GM23338 (cell line): ENCODE data around the gene RAB25. TPM values are rescaled to one million over a fixed set of nuclear protein-coding genes. Genes with fewer than 3 reads are reported as not detected.

Source experiments
- ATAC-seq: fragments of 200-7000 bp; cut with Tn5 transposase; 3 replicates; pipeline ENCODE4 v1.9.1; 2020
- DNase-seq: peaks from one replicate; pipeline ENCODE4 v3.0.0-alpha.2; 2015; ENCODE audit warnings: low spot score
- H2AFZ ChIP-seq: fragments of 200-600 bp; sonication (generic); 2 replicates; pipeline ENCODE4 v1.8.0; 2016; ENCODE audit warnings: antibody characterized with exemption, mild to moderate bottlenecking, moderate library complexity
- H3F3A ChIP-seq: fragments of 200-600 bp; sonication (generic); replicated peaks from 2 replicates; pipeline ENCODE4 v1.8.0; 2017; ENCODE audit warnings: antibody characterized with exemption, mixed run types, low read depth
- H3K27ac ChIP-seq: fragments of 200-600 bp; sonication (generic); 2 replicates; pipeline ENCODE4 v1.6.1; 2016; ENCODE audit warnings: low read depth
- H3K27me3 ChIP-seq: fragments of 200-600 bp; sonication (generic); 2 replicates; pipeline ENCODE4 v1.8.0; 2016; ENCODE audit warnings: mild to moderate bottlenecking, mixed run types, moderate library complexity; ENCODE audit not compliant: insufficient read depth
- H3K36me3 ChIP-seq: fragments of 200-600 bp; sonication (generic); 2 replicates; pipeline ENCODE4 v1.8.0; 2016; ENCODE audit warnings: mild to moderate bottlenecking; ENCODE audit not compliant: insufficient read depth
- H3K4me1 ChIP-seq: fragments of 200-600 bp; sonication (generic); 2 replicates; pipeline ENCODE4 v1.8.0; 2016; ENCODE audit warnings: mild to moderate bottlenecking, moderate library complexity; ENCODE audit not compliant: insufficient read depth
- H3K4me2 ChIP-seq: fragments of 200-600 bp; sonication (generic); 2 replicates; pipeline ENCODE4 v1.7.1; 2017; ENCODE audit warnings: mixed run types
- H3K4me3 ChIP-seq: fragments of 200-600 bp; sonication (generic); 2 replicates; pipeline ENCODE4 v1.6.1; 2016; ENCODE audit warnings: mixed run types
- H3K79me2 ChIP-seq: fragments of 200-600 bp; sonication (generic); replicated peaks from 2 replicates; pipeline ENCODE4 v1.8.0; 2017; ENCODE audit warnings: mild to moderate bottlenecking; ENCODE audit not compliant: insufficient read depth
- H3K9me2 ChIP-seq: fragments of 200-600 bp; sonication (generic); 2 replicates; pipeline ENCODE4 v1.8.0; 2017; ENCODE audit not compliant: insufficient read depth
- H4K20me1 ChIP-seq: fragments of 200-600 bp; sonication (generic); replicated peaks from 2 replicates; pipeline ENCODE4 v1.8.0; 2017; ENCODE audit warnings: mild to moderate bottlenecking; ENCODE audit not compliant: insufficient read depth
- H3K27ac Mint-ChIP-seq: 2 replicates; pipeline ENCODE4 v1.8.0; 2020; ENCODE audit warnings: inconsistent platforms, mild to moderate bottlenecking, moderate library complexity, mixed read lengths
- H3K27me3 Mint-ChIP-seq: 3 replicates; pipeline ENCODE4 v1.8.0; 2022; ENCODE audit warnings: low read depth, mild to moderate bottlenecking, moderate library complexity, mixed read lengths, inconsistent platforms; ENCODE audit not compliant: insufficient read depth, poor library complexity
- H3K36me3 Mint-ChIP-seq: 3 replicates; pipeline ENCODE4 v1.8.0; 2021; ENCODE audit warnings: low read depth, mild to moderate bottlenecking, inconsistent platforms, moderate library complexity, mixed read lengths
- H3K4me1 Mint-ChIP-seq: 3 replicates; pipeline ENCODE4 v1.8.0; 2020; ENCODE audit warnings: mild to moderate bottlenecking, inconsistent platforms, mixed read lengths
- H3K4me3 Mint-ChIP-seq: 3 replicates; pipeline ENCODE4 v1.8.0; 2021; ENCODE audit warnings: moderate library complexity, mild to moderate bottlenecking, inconsistent platforms, mixed read lengths
- H3K9me3 Mint-ChIP-seq: 3 replicates; pipeline ENCODE4 v1.8.0; 2020; ENCODE audit warnings: moderate library complexity, mild to moderate bottlenecking, inconsistent platforms, mixed read lengths
- CREB1 ChIP-seq: fragments of 250-450 bp; sonication (Bioruptor Pico); IDR thresholded peaks from 2 replicates; pipeline ENCODE4 v1.5.0; 2020; ENCODE audit warnings: low read depth, mild to moderate bottlenecking, moderate library complexity
- EZH2 ChIP-seq: fragments of 200-600 bp; sonication (generic); IDR thresholded peaks from one replicate; pipeline ENCODE4 v1.8.0; 2017; ENCODE audit warnings: antibody characterized with exemption, mild to moderate bottlenecking, low read depth; ENCODE audit not compliant: unreplicated experiment
- EZH2phosphoT487 ChIP-seq: fragments of 200-600 bp; sonication (generic); IDR thresholded peaks from one replicate; pipeline ENCODE4 v1.8.1; 2018; ENCODE audit warnings: antibody characterized with exemption; ENCODE audit not compliant: unreplicated experiment
- JUNB ChIP-seq: IDR thresholded peaks from one replicate; pipeline ENCODE4 v1.6.1; 2016; ENCODE audit warnings: antibody characterized with exemption; ENCODE audit not compliant: unreplicated experiment
- NANOG ChIP-seq: IDR thresholded peaks from 2 replicates; pipeline ENCODE4 v1.6.1; 2016; ENCODE audit warnings: antibody characterized with exemption, borderline replicate concordance
- POLR2AphosphoS5 ChIP-seq: IDR thresholded peaks from 2 replicates; pipeline ENCODE4 v1.6.1; 2016; ENCODE audit warnings: antibody characterized with exemption, low read depth
- REST ChIP-seq: IDR thresholded peaks from one replicate; pipeline ENCODE4 v1.6.1; 2018; ENCODE audit warnings: antibody characterized with exemption; ENCODE audit not compliant: unreplicated experiment
- STAT1 ChIP-seq: IDR thresholded peaks from one replicate; pipeline ENCODE4 v1.6.1; 2016; ENCODE audit warnings: antibody characterized with exemption; ENCODE audit not compliant: unreplicated experiment
- ZNF114 ChIP-seq: fragments of 250-450 bp; sonication (Bioruptor Pico); IDR thresholded peaks from 2 replicates; pipeline ENCODE4 v1.5.0; 2020; ENCODE audit warnings: mild to moderate bottlenecking, moderate library complexity
- ZNF331 ChIP-seq: fragments of 250-450 bp; sonication (Bioruptor Pico); IDR thresholded peaks from 2 replicates; pipeline ENCODE4 v1.5.0; 2020; ENCODE audit warnings: low read depth, mild to moderate bottlenecking, moderate library complexity
- polyA plus RNA-seq: library from polyadenylated mRNA; unstranded; fragments of >200 nt; fragmentation: Nextera tagmentation; extraction: Ambion mirVana; gene quantifications from 2 replicates; pipeline ENCODE4 v1.2.1, GENCODE V29; 2016
- total RNA-seq: library from RNA; depleted of rRNA; stranded (reverse); fragments of >200 nt; shearing (Covaris generic); gene quantifications from 2 replicates; pipeline ENCODE4 v1.2.3, GENCODE V29; 2014
- TF ChIP-seq, protein P1 (sequence below): fragments of 250-450 bp; sonication (Bioruptor Pico); IDR thresholded peaks from 2 replicates; pipeline ENCODE4 v1.5.0; 2020; ENCODE audit warnings: mild to moderate bottlenecking, moderate library complexity
- TF ChIP-seq, protein P2 (sequence below): IDR thresholded peaks from 2 replicates; pipeline ENCODE4 v1.6.1; 2016; ENCODE audit warnings: antibody characterized with exemption
- TF ChIP-seq, protein P3 (sequence below), 2 experiments: fragments of 200-600 bp in 1 of 2; sonication (generic) in 1 of 2; conservative IDR thresholded peaks; 2 replicates each; pipeline versions ENCODE4 v1.5.1 to v1.6.1; 2016 to 2017; ENCODE audit warnings: antibody characterized with exemption in 2 of 2, low read depth in 2 of 2, mild to moderate bottlenecking in 2 of 2, moderate library complexity in 1 of 2

RAB25 gene
- total and polyA plus RNA-seq, 2 experiments from 2014 or later = 30.0 to 42.7 TPM

GRCh38 chr1:156065212-156065611 is 4.3 kb downstream of the RAB25 start:
- no peak overlapping the region; the same call in 2 of the 3 replicates for H3K4me3 Mint-ChIP-seq
- H2AFZ ChIP-seq = no peak overlapping the region
- peaks cover 22% of the 10 kb centered on the region for H3K27me3 Mint-ChIP-seq
- H4K20me1 ChIP-seq = peaks cover 13% of the 10 kb centered on the region
- peaks cover 45% of the 10 kb centered on the region for H3K4me1 Mint-ChIP-seq
- H3K9me3 Mint-ChIP-seq = no peaks in the 10 kb centered on the region
- no peak overlapping the region for H3K27ac ChIP-seq
- peaks cover 33% of the 10 kb centered on the region for H3K36me3 Mint-ChIP-seq
- H3K27ac Mint-ChIP-seq = no peak overlapping the region
- ATAC-seq = no peak
- peaks cover 20% of the 10 kb centered on the region for H3K4me1 ChIP-seq
- DNase-seq = no peak
- H3K4me3 ChIP-seq = no peak overlapping the region
- H3K4me2 ChIP-seq = no peak overlapping the region
- no peaks in the 10 kb centered on the region for H3K9me2 ChIP-seq
- H3K27me3 ChIP-seq = peaks cover 7% of the 10 kb centered on the region; the same call in 1 of the 2 replicates
- no peaks in the 10 kb centered on the region for H3K36me3 ChIP-seq
- H3F3A ChIP-seq = peaks cover 16% of the 10 kb centered on the region; the same call in 1 of the 2 replicates
- H3K79me2 ChIP-seq = 0 out of 2 replicates have a peak, but pooled peaks cover 4% of the 10 kb centered on the region
- TF ChIP-seq NANOG (no peak), CREB1 (CRISPR knock-in tag) (no peak), JUNB (no peak), EZH2phosphoT487 (no peak), EZH2 (no peak), POLR2AphosphoS5 (no peak), REST (no peak), ZNF331 (no peak), STAT1 (no peak), ZNF114 (CRISPR knock-in tag) (no peak)
- TF ChIP-seq, protein P1, sequence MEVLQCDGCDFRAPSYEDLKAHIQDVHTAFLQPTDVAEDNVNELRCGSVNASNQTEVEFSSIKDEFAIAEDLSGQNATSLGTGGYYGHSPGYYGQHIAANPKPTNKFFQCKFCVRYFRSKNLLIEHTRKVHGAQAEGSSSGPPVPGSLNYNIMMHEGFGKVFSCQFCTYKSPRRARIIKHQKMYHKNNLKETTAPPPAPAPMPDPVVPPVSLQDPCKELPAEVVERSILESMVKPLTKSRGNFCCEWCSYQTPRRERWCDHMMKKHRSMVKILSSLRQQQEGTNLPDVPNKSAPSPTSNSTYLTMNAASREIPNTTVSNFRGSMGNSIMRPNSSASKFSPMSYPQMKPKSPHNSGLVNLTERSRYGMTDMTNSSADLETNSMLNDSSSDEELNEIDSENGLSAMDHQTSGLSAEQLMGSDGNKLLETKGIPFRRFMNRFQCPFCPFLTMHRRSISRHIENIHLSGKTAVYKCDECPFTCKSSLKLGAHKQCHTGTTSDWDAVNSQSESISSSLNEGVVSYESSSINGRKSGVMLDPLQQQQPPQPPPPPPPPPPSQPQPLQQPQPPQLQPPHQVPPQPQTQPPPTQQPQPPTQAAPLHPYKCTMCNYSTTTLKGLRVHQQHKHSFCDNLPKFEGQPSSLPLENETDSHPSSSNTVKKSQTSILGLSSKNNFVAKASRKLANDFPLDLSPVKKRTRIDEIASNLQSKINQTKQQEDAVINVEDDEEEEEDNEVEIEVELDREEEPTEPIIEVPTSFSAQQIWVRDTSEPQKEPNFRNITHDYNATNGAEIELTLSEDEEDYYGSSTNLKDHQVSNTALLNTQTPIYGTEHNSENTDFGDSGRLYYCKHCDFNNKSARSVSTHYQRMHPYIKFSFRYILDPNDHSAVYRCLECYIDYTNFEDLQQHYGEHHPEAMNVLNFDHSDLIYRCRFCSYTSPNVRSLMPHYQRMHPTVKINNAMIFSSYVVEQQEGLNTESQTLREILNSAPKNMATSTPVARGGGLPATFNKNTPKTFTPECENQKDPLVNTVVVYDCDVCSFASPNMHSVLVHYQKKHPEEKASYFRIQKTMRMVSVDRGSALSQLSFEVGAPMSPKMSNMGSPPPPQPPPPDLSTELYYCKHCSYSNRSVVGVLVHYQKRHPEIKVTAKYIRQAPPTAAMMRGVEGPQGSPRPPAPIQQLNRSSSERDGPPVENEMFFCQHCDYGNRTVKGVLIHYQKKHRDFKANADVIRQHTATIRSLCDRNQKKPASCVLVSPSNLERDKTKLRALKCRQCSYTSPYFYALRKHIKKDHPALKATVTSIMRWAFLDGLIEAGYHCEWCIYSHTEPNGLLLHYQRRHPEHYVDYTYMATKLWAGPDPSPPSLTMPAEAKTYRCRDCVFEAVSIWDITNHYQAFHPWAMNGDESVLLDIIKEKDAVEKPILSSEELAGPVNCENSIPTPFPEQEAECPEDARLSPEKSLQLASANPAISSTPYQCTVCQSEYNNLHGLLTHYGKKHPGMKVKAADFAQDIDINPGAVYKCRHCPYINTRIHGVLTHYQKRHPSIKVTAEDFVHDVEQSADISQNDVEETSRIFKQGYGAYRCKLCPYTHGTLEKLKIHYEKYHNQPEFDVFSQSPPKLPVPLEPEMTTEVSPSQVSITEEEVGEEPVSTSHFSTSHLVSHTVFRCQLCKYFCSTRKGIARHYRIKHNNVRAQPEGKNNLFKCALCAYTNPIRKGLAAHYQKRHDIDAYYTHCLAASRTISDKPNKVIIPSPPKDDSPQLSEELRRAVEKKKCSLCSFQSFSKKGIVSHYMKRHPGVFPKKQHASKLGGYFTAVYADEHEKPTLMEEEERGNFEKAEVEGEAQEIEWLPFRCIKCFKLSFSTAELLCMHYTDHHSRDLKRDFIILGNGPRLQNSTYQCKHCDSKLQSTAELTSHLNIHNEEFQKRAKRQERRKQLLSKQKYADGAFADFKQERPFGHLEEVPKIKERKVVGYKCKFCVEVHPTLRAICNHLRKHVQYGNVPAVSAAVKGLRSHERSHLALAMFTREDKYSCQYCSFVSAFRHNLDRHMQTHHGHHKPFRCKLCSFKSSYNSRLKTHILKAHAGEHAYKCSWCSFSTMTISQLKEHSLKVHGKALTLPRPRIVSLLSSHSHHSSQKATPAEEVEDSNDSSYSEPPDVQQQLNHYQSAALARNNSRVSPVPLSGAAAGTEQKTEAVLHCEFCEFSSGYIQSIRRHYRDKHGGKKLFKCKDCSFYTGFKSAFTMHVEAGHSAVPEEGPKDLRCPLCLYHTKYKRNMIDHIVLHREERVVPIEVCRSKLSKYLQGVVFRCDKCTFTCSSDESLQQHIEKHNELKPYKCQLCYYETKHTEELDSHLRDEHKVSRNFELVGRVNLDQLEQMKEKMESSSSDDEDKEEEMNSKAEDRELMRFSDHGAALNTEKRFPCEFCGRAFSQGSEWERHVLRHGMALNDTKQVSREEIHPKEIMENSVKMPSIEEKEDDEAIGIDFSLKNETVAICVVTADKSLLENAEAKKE (CRISPR knock-in tag) = no peak
- TF ChIP-seq, protein P2, sequence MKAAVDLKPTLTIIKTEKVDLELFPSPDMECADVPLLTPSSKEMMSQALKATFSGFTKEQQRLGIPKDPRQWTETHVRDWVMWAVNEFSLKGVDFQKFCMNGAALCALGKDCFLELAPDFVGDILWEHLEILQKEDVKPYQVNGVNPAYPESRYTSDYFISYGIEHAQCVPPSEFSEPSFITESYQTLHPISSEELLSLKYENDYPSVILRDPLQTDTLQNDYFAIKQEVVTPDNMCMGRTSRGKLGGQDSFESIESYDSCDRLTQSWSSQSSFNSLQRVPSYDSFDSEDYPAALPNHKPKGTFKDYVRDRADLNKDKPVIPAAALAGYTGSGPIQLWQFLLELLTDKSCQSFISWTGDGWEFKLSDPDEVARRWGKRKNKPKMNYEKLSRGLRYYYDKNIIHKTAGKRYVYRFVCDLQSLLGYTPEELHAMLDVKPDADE = no peak
- TF ChIP-seq, protein P3, sequence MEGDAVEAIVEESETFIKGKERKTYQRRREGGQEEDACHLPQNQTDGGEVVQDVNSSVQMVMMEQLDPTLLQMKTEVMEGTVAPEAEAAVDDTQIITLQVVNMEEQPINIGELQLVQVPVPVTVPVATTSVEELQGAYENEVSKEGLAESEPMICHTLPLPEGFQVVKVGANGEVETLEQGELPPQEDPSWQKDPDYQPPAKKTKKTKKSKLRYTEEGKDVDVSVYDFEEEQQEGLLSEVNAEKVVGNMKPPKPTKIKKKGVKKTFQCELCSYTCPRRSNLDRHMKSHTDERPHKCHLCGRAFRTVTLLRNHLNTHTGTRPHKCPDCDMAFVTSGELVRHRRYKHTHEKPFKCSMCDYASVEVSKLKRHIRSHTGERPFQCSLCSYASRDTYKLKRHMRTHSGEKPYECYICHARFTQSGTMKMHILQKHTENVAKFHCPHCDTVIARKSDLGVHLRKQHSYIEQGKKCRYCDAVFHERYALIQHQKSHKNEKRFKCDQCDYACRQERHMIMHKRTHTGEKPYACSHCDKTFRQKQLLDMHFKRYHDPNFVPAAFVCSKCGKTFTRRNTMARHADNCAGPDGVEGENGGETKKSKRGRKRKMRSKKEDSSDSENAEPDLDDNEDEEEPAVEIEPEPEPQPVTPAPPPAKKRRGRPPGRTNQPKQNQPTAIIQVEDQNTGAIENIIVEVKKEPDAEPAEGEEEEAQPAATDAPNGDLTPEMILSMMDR (conservative IDR thresholded peaks at IDR 0.05; ENCODE audit: low read depth in 2 of 2) = no peak
